GM12865 (cell line): ENCODE data around the gene NRM.
A peak's percentile ranks its signal among the peaks of the same experiment; 100 is the strongest.

ENCODE experiments used
- DNase-seq: peaks from one replicate; pipeline ENCODE4 v3.0.0; 2010; ENCODE audit warnings: low read depth
- H3K4me3 ChIP-seq: 2 replicates; pipeline ENCODE4 v1.5.1; 2011; ENCODE audit warnings: mild to moderate bottlenecking, low read depth, low read length, control low read depth
- TF ChIP-seq, protein P1 (sequence below): IDR thresholded peaks from 2 replicates; pipeline ENCODE4 v1.5.1; 2011; ENCODE audit warnings: low read length, control low read depth, low read depth, inconsistent platforms; ENCODE audit not compliant: insufficient read depth; ENCODE audit errors: missing control alignments

Gene NRM, protein sequence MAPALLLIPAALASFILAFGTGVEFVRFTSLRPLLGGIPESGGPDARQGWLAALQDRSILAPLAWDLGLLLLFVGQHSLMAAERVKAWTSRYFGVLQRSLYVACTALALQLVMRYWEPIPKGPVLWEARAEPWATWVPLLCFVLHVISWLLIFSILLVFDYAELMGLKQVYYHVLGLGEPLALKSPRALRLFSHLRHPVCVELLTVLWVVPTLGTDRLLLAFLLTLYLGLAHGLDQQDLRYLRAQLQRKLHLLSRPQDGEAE

DNA sequence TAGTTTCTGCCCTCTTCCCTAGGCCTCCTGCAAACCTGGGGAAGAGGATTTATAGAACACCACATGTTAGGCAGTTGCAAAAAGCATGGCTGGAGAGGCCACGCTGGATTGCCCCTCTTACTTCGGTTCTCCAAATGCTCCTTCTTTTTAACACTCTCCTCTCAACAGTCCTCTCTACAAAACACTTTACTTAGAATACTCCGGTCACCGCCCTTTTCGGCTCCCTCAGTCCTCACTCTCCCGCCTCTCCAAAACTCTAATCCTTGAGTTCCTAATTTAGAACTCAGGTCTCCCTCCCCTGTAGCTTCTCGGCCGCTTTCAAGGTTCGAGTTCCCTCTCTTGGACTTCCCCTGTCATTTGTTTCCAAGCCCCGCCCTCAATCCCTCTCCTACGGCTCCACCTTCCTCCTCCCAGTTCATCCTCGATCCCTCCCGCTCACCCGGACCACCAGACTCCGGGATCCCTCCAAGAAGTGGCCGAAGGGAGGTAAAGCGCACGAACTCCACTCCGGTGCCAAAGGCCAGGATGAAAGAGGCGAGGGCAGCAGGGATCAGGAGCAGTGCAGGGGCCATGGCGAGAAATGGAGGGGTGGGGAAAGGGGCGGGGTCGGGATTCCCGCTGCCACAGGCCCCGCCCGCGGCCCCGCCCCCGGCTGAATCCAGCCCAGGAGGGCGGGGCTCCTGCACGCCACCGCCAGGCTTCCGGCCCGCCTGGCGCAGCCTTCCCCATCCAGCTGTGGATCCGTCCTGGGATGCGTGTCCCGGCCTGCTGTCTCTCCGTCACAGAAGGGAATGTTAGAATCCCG is at the start of gene NRM:
Gene NRM, minus strand, starts transcription at position 582 of the 805 bp plus-strand sequence. Its CDS starts 10 bp downstream, at position 572.
- H3K4me3 ChIP-seq, result peak within 1 kb of the TSS; percentile 96
- DNase-seq, result peak; percentile 84
- TF ChIP-seq, protein P1, sequence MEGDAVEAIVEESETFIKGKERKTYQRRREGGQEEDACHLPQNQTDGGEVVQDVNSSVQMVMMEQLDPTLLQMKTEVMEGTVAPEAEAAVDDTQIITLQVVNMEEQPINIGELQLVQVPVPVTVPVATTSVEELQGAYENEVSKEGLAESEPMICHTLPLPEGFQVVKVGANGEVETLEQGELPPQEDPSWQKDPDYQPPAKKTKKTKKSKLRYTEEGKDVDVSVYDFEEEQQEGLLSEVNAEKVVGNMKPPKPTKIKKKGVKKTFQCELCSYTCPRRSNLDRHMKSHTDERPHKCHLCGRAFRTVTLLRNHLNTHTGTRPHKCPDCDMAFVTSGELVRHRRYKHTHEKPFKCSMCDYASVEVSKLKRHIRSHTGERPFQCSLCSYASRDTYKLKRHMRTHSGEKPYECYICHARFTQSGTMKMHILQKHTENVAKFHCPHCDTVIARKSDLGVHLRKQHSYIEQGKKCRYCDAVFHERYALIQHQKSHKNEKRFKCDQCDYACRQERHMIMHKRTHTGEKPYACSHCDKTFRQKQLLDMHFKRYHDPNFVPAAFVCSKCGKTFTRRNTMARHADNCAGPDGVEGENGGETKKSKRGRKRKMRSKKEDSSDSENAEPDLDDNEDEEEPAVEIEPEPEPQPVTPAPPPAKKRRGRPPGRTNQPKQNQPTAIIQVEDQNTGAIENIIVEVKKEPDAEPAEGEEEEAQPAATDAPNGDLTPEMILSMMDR, result no peak

- H3K4me3 ChIP-seq, result no peak overlapping the region
- TF ChIP-seq, protein P1, result no peak
- DNase-seq, result no peak
These were observed 49.7 kb upstream of the NRM start for GRCh38 chr6:30740540-30740870.

DNA sequence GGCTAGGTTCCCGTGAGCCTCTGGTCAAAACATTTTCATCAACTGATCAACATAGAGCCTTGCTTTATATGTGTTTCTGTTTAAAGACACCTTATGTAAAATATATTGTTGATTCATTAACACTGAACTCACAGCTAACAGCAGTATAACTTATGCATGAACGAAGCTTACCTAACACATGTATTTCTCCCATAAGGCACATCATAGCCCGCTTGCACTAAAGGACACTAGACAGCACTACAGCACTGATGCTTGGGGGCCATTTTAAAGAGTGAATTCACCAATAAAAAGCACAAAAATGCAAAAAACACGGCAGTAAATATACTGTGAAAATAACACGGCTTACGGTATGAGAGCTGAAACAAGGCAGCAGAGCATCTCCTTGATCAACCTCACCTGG is 47.7 kb upstream of the NRM start:
- TF ChIP-seq, protein P1, result no peak
- no peak for DNase-seq
- no peak overlapping the region for H3K4me3 ChIP-seq

GRCh38 chr6:30735668-30736314 is 45.0 kb upstream of the NRM start:
- TF ChIP-seq, protein P1, result no peak
- peak; percentile 86 for DNase-seq
- H3K4me3 ChIP-seq, result no peak overlapping the region

GRCh38 chr6:30732237-30732943 is 41.6 kb upstream of the NRM start:
- DNase-seq, result no peak
- H3K4me3 ChIP-seq, result no peak overlapping the region
- TF ChIP-seq, protein P1, result no peak

- TF ChIP-seq, protein P1, result peak; percentile 88
- DNase-seq, result peak; percentile 93
- no peak overlapping the region for H3K4me3 ChIP-seq
These were observed 40.0 kb upstream of the NRM start for GRCh38 chr6:30730601-30731435.
